CD8-positive, alpha-beta memory T cell (primary cell): ENCODE data around the gene CFAP99. TPM values are rescaled to one million over a fixed set of nuclear protein-coding genes. Genes with fewer than 3 reads are reported as not detected.
A peak's percentile ranks its signal among the peaks of the same experiment; 100 is the strongest.

ENCODE experiments used
- CTCF ChIA-PET: fragments of 350-600 bp; sonication (Branson Sonifier 250); formaldehyde crosslinking; loops from one replicate; lab custom pipeline; 2021; ENCODE audit warnings: antibody characterized with exemption; lab: Charles Lee
- POLR2A ChIA-PET: fragments of 350-600 bp; sonication (Branson Sonifier 250); formaldehyde crosslinking; loops from one replicate; lab custom pipeline; 2021; ENCODE audit warnings: antibody characterized with exemption; lab: Charles Lee
- DNase-seq, 5 donors: peaks; one replicate each; pipeline versions ENCODE4 v3.0.0 to v3.0.0-alpha.2; 2020 to 2022; ENCODE audit warnings: mixed read lengths in 1 of 5
- H3K27ac ChIP-seq: one replicate; pipeline ENCODE4 v1.7.0; 2013; ENCODE audit warnings: low read depth, mild to moderate bottlenecking, low read length, moderate library complexity
- H3K27me3 ChIP-seq: 2 replicates; pipeline ENCODE4 v1.7.0; 2013; ENCODE audit warnings: low read length, mild to moderate bottlenecking; ENCODE audit not compliant: insufficient read depth, poor library complexity, severe bottlenecking
- H3K36me3 ChIP-seq: 2 replicates; pipeline ENCODE4 v1.7.0; 2013; ENCODE audit warnings: mild to moderate bottlenecking, low read length, moderate library complexity; ENCODE audit not compliant: insufficient read depth
- H3K4me1 ChIP-seq: 2 replicates; pipeline ENCODE4 v1.7.0; 2013; ENCODE audit warnings: mild to moderate bottlenecking, low read length, moderate library complexity; ENCODE audit not compliant: insufficient read depth
- H3K4me3 ChIP-seq: 2 replicates; pipeline ENCODE4 v1.7.0; 2013; ENCODE audit warnings: mild to moderate bottlenecking, low read length
- H3K9me3 ChIP-seq: 2 replicates; pipeline ENCODE4 v1.7.0; 2013; ENCODE audit warnings: mild to moderate bottlenecking, low read length
- H3K27ac Mint-ChIP-seq, 8 donors: one replicate each; pipeline ENCODE4 v1.8.0; 2020 to 2021; ENCODE audit warnings: mixed read lengths in 8 of 8, mild to moderate bottlenecking in 6 of 8, inconsistent platforms in 3 of 8, moderate library complexity in 3 of 8
- H3K27me3 Mint-ChIP-seq, 2 donors: one replicate each; pipeline ENCODE4 v1.8.0; 2020 to 2021; ENCODE audit warnings: mixed read lengths in 2 of 2, mild to moderate bottlenecking in 1 of 2, moderate library complexity in 1 of 2
- H3K36me3 Mint-ChIP-seq, 3 donors: one replicate each; pipeline ENCODE4 v1.8.0; 2020 to 2021; ENCODE audit warnings: mixed read lengths in 3 of 3, inconsistent platforms in 1 of 3, mild to moderate bottlenecking in 1 of 3
- H3K4me1 Mint-ChIP-seq, 3 donors: one replicate each; pipeline ENCODE4 v1.8.0; 2020 to 2021; ENCODE audit warnings: mixed read lengths in 3 of 3, inconsistent platforms in 1 of 3, mild to moderate bottlenecking in 1 of 3
- H3K4me3 Mint-ChIP-seq, 7 donors: one replicate each; pipeline ENCODE4 v1.8.0; 2020 to 2021; ENCODE audit warnings: mixed read lengths in 7 of 7, mild to moderate bottlenecking in 6 of 7, moderate library complexity in 4 of 7, inconsistent platforms in 2 of 7
- H3K9me3 Mint-ChIP-seq, 5 donors: one replicate each; pipeline ENCODE4 v1.8.0; 2020 to 2022; ENCODE audit warnings: mixed read lengths in 5 of 5, mild to moderate bottlenecking in 3 of 5, moderate library complexity in 2 of 5, inconsistent platforms in 1 of 5
- polyA plus RNA-seq: library from polyadenylated mRNA; unstranded; fragments of 300-500 nt; fragmentation: Illumina TruSeq; gene quantifications from one replicate; pipeline ENCODE4 v1.2.3, GENCODE V29; 2021
- total RNA-seq, 2 experiments: library from RNA; stranded (reverse); gene quantifications; one replicate each; pipeline ENCODE4 v1.2.3, GENCODE V29; 2021

The CFAP99 gene
- total and polyA plus RNA-seq, 3 experiments from 2014 or later: 0.07 TPM; not detected in 2

GRCh38 chr4:2399631-2400190, 19.0 kb upstream of the CFAP99 start:
- Histone ChIP-seq H3K9me3 (no peaks in the 10 kb centered on the region), H3K36me3 (no peaks in the 10 kb centered on the region), H3K27ac (no peak overlapping the region), H3K27me3 (no peaks in the 10 kb centered on the region), H3K4me3 (no peak overlapping the region), H3K4me1 (peaks cover 21% of the 10 kb centered on the region)
- DNase-seq: no peak
- Mint-ChIP-seq H3K4me1 (peaks cover 37 to 62% (median 49%) of the 10 kb centered on the region in 3 donors), H3K36me3 (peaks cover 0 to 5% (median 0%) of the 10 kb centered on the region in 3 donors), H3K9me3 (no peaks in the 10 kb centered on the region), H3K27ac (peak overlapping the region in 1 of 8 donors; percentile 50), H3K4me3 (no peak overlapping the region), H3K27me3 (peaks cover 0 to 5% of the 10 kb centered on the region in 2 donors)
- ChIA-PET CTCF (interaction anchor here (1.8 kb wide), 1 partner anchor 13 kb away, joined by 9 read pairs; no protein-coding TSS in a partner anchor), POLR2A (no interaction called here)

GRCh38 chr4:2400841-2401609, 17.7 kb upstream of the CFAP99 start:
- no peaks in the 10 kb centered on the region for H3K36me3 ChIP-seq
- peaks cover 21% of the 10 kb centered on the region for H3K4me1 ChIP-seq
- H3K27me3 ChIP-seq: no peaks in the 10 kb centered on the region
- peaks cover 32 to 55% (median 43%) of the 10 kb centered on the region in 3 donors for H3K4me1 Mint-ChIP-seq
- DNase-seq: no peak
- POLR2A ChIA-PET: no interaction called here
- peaks cover 0 to 5% of the 10 kb centered on the region in 2 donors for H3K27me3 Mint-ChIP-seq
- H3K9me3 ChIP-seq: no peaks in the 10 kb centered on the region
- CTCF ChIA-PET: interaction anchor here (3.3 kb wide), 1 partner anchor 181 kb away, joined by 10 read pairs; no protein-coding TSS in a partner anchor
- H3K27ac Mint-ChIP-seq: peak overlapping the region in 4 of 8 donors; percentile 23 to 92 (median 75)
- H3K9me3 Mint-ChIP-seq: no peaks in the 10 kb centered on the region
- H3K36me3 Mint-ChIP-seq: peaks cover 0 to 3% (median 0%) of the 10 kb centered on the region in 3 donors
- peak overlapping the region; percentile 33 for H3K27ac ChIP-seq
- H3K4me3 ChIP-seq: no peak overlapping the region
- H3K4me3 Mint-ChIP-seq: peak overlapping the region in 6 of 7 donors; percentile 21 to 87 (median 42)

- DNase-seq: no peak
- ChIA-PET CTCF (interaction anchor here (1.5 to 3.3 kb wide), 4 partner anchors 11 to 182 kb away, joined by 4 to 10 read pairs (median 6); partner anchors contain the start of genes CFAP99 and ZFYVE28), POLR2A (interaction anchor here (0.9 kb wide), 1 partner anchor 67 kb away, joined by 3 read pairs; the partner anchor contains the start of gene RNF4)
- Histone ChIP-seq H3K4me3 (no peak overlapping the region), H3K36me3 (no peaks in the 10 kb centered on the region), H3K27ac (peak overlapping the region; percentile 33), H3K9me3 (no peaks in the 10 kb centered on the region), H3K4me1 (peaks cover 21% of the 10 kb centered on the region), H3K27me3 (no peaks in the 10 kb centered on the region)
- H3K4me1 Mint-ChIP-seq: peaks cover 34 to 57% (median 45%) of the 10 kb centered on the region in 3 donors
- H3K4me3 Mint-ChIP-seq: peak overlapping the region in 5 of 7 donors; percentile 37 to 87 (median 73)
- peak overlapping the region in 2 of 8 donors; percentile 42 to 51 for H3K27ac Mint-ChIP-seq
- H3K36me3 Mint-ChIP-seq: peaks cover 0 to 3% (median 0%) of the 10 kb centered on the region in 3 donors
- H3K9me3 Mint-ChIP-seq: no peaks in the 10 kb centered on the region
- H3K27me3 Mint-ChIP-seq: peaks cover 0 to 5% of the 10 kb centered on the region in 2 donors
These were observed 17.2 kb upstream of the CFAP99 start for GRCh38 chr4:2401610-2401983.

GRCh38 chr4:2402048-2402842, 16.5 kb upstream of the CFAP99 start:
- H3K4me3 ChIP-seq: peak overlapping the region; percentile 35
- H3K36me3 ChIP-seq: no peaks in the 10 kb centered on the region
- ChIA-PET CTCF (interaction anchor here (1.5 to 3.3 kb wide), 4 partner anchors 10 to 182 kb away, joined by 4 to 10 read pairs (median 6); partner anchors contain the start of genes CFAP99 and ZFYVE28), POLR2A (interaction anchor here (0.7 to 0.9 kb wide), 2 partner anchors 15 to 67 kb away, joined by 3 read pairs; partner anchors contain the start of gene RNF4)
- Mint-ChIP-seq H3K4me3 (peak overlapping the region; percentile 37 to 87 (median 73)), H3K27me3 (peaks cover 0 to 5% of the 10 kb centered on the region in 2 donors), H3K4me1 (peaks cover 40 to 64% (median 52%) of the 10 kb centered on the region in 3 donors), H3K36me3 (peaks cover 0 to 3% (median 0%) of the 10 kb centered on the region in 3 donors), H3K9me3 (no peaks in the 10 kb centered on the region), H3K27ac (peak overlapping the region in 4 of 8 donors; percentile 42 to 81 (median 64))
- H3K9me3 ChIP-seq: no peaks in the 10 kb centered on the region
- DNase-seq: peak in 1 of 5 donors; percentile 21
- no peaks in the 10 kb centered on the region for H3K27me3 ChIP-seq
- H3K27ac ChIP-seq: peak overlapping the region; percentile 33
- peaks cover 21% of the 10 kb centered on the region for H3K4me1 ChIP-seq

- no peaks in the 10 kb centered on the region for H3K9me3 ChIP-seq
- ChIA-PET POLR2A (interaction anchor here (0.7 kb wide), 1 partner anchor 14 kb away, joined by 3 read pairs; no protein-coding TSS in a partner anchor), CTCF (interaction anchor here (1.5 to 3.3 kb wide), 4 partner anchors 10 to 183 kb away, joined by 4 to 10 read pairs (median 6); partner anchors contain the start of genes CFAP99 and ZFYVE28)
- H3K9me3 Mint-ChIP-seq: no peaks in the 10 kb centered on the region
- H3K36me3 Mint-ChIP-seq: peaks cover 0 to 3% (median 0%) of the 10 kb centered on the region in 3 donors
- peak overlapping the region in 2 of 8 donors; percentile 78 to 81 for H3K27ac Mint-ChIP-seq
- peaks cover 0 to 5% of the 10 kb centered on the region in 2 donors for H3K27me3 Mint-ChIP-seq
- no peak overlapping the region for H3K4me3 ChIP-seq
- peak overlapping the region in 3 of 7 donors; percentile 59 to 78 (median 74) for H3K4me3 Mint-ChIP-seq
- peaks cover 36 to 63% (median 54%) of the 10 kb centered on the region in 3 donors for H3K4me1 Mint-ChIP-seq
- H3K27me3 ChIP-seq: no peaks in the 10 kb centered on the region
- no peak for DNase-seq
- peaks cover 22% of the 10 kb centered on the region for H3K4me1 ChIP-seq
- no peak overlapping the region for H3K27ac ChIP-seq
- no peaks in the 10 kb centered on the region for H3K36me3 ChIP-seq
These were observed 15.8 kb upstream of the CFAP99 start for GRCh38 chr4:2402941-2403340.

GRCh38 chr4:2406406-2406805, 12.3 kb upstream of the CFAP99 start:
- CTCF ChIA-PET: interaction anchor here (1.1 to 1.7 kb wide), 3 partner anchors 13 to 186 kb away, joined by 3 to 5 read pairs (median 4); partner anchors contain the start of gene CFAP99
- no peaks in the 10 kb centered on the region for H3K9me3 ChIP-seq
- H3K4me1 ChIP-seq: peaks cover 41% of the 10 kb centered on the region
- Mint-ChIP-seq H3K4me3 (no peak overlapping the region), H3K27ac (peak overlapping the region in 3 of 8 donors; percentile 15 to 51 (median 42)), H3K9me3 (no peaks in the 10 kb centered on the region), H3K27me3 (peaks cover 0 to 3% of the 10 kb centered on the region in 2 donors), H3K36me3 (peaks cover 0 to 3% (median 0%) of the 10 kb centered on the region in 3 donors), H3K4me1 (peaks cover 33 to 66% (median 49%) of the 10 kb centered on the region in 3 donors)
- DNase-seq: no peak
- H3K27ac ChIP-seq: no peak overlapping the region
- no peaks in the 10 kb centered on the region for H3K27me3 ChIP-seq
- POLR2A ChIA-PET: no interaction called here
- H3K4me3 ChIP-seq: no peak overlapping the region
- no peaks in the 10 kb centered on the region for H3K36me3 ChIP-seq

- Histone ChIP-seq H3K27ac (no peak overlapping the region), H3K27me3 (no peaks in the 10 kb centered on the region), H3K9me3 (no peaks in the 10 kb centered on the region), H3K4me1 (peaks cover 41% of the 10 kb centered on the region), H3K36me3 (no peaks in the 10 kb centered on the region), H3K4me3 (no peak overlapping the region)
- Mint-ChIP-seq H3K4me3 (no peak overlapping the region), H3K27me3 (peaks cover 0 to 3% of the 10 kb centered on the region in 2 donors), H3K9me3 (no peaks in the 10 kb centered on the region), H3K4me1 (peaks cover 34 to 66% (median 49%) of the 10 kb centered on the region in 3 donors), H3K36me3 (peaks cover 0 to 3% (median 0%) of the 10 kb centered on the region in 3 donors), H3K27ac (peak overlapping the region in 6 of 8 donors; percentile 3 to 76 (median 46))
- ChIA-PET CTCF (interaction anchor here (1.6 to 1.7 kb wide), 2 partner anchors 13 to 187 kb away, joined by 4 to 5 read pairs; no protein-coding TSS in a partner anchor), POLR2A (no interaction called here)
- DNase-seq: no peak
These were observed 11.8 kb upstream of the CFAP99 start for GRCh38 chr4:2406920-2407319.
